DND-41 (cell line): ENCODE measurements around the gene SERGEF.

ENCODE experiments used
- ATAC-seq: fragments of 200-7000 bp; cut with Tn5 transposase; 3 replicates; pipeline ENCODE4 v1.9.1; 2021; ENCODE audit warnings: low read depth; ENCODE audit not compliant: insufficient read depth
- DNase-seq: peaks from one replicate; pipeline ENCODE4 v3.0.0-alpha.2; 2020
- H2AFZ ChIP-seq: 2 replicates; pipeline ENCODE4 v1.6.0; 2012; ENCODE audit warnings: low read depth, low read length
- H3K27ac ChIP-seq: 2 replicates; pipeline ENCODE4 v1.5.1; 2012; ENCODE audit warnings: low read length, inconsistent platforms
- H3K27me3 ChIP-seq: fragments of 200-600 bp; sonication (generic); 2 replicates; pipeline ENCODE4 v1.6.0; 2012; ENCODE audit warnings: low read length, mild to moderate bottlenecking, inconsistent platforms; ENCODE audit not compliant: insufficient read depth, poor library complexity
- H3K36me3 ChIP-seq: 2 replicates; pipeline ENCODE4 v1.5.1; 2012; ENCODE audit warnings: low read length, inconsistent platforms; ENCODE audit not compliant: insufficient read depth
- H3K4me1 ChIP-seq: 2 replicates; pipeline ENCODE4 v1.5.1; 2012; ENCODE audit warnings: mild to moderate bottlenecking, low read length; ENCODE audit not compliant: insufficient read depth
- H3K4me2 ChIP-seq: 2 replicates; pipeline ENCODE4 v1.6.0; 2012; ENCODE audit warnings: mild to moderate bottlenecking, moderate library complexity, low read length, inconsistent platforms; ENCODE audit not compliant: insufficient read depth
- H3K4me3 ChIP-seq, 2 experiments: fragments of 200-600 bp in 1 of 2; shearing (Covaris generic) in 1 of 2; 2 replicates each; pipeline ENCODE4 v1.5.1; 2012 to 2016; ENCODE audit warnings: inconsistent platforms in 2 of 2, low read length in 2 of 2, mild to moderate bottlenecking in 2 of 2, low read depth in 1 of 2, moderate library complexity in 1 of 2
- H3K79me2 ChIP-seq: 2 replicates; pipeline ENCODE4 v1.6.0; 2012; ENCODE audit warnings: low read length, inconsistent platforms; ENCODE audit not compliant: insufficient read depth
- H3K9ac ChIP-seq: 2 replicates; pipeline ENCODE4 v1.6.0; 2012; ENCODE audit warnings: low read depth, mild to moderate bottlenecking, inconsistent platforms, low read length, moderate library complexity
- H3K9me3 ChIP-seq: 2 replicates; pipeline ENCODE4 v1.5.1; 2012; ENCODE audit warnings: low read length, moderate library complexity, mild to moderate bottlenecking, inconsistent platforms; ENCODE audit not compliant: insufficient read depth, severe bottlenecking
- H4K20me1 ChIP-seq: 2 replicates; pipeline ENCODE4 v1.6.0; 2012; ENCODE audit warnings: low read length; ENCODE audit not compliant: insufficient read depth
- EZH2 ChIP-seq: IDR thresholded peaks from 3 replicates; pipeline ENCODE4 v1.6.1; 2012; ENCODE audit warnings: borderline replicate concordance, low read depth, mild to moderate bottlenecking, moderate library complexity, low read length, inconsistent platforms; ENCODE audit not compliant: severe bottlenecking
- TF ChIP-seq, protein P1 (sequence below): IDR thresholded peaks from 2 replicates; pipeline ENCODE4 v1.5.1; 2012; ENCODE audit warnings: borderline replicate concordance, low read length, moderate library complexity, mild to moderate bottlenecking; ENCODE audit not compliant: poor library complexity, severe bottlenecking; ENCODE audit errors: extremely low read depth

The SERGEF gene

DNA sequence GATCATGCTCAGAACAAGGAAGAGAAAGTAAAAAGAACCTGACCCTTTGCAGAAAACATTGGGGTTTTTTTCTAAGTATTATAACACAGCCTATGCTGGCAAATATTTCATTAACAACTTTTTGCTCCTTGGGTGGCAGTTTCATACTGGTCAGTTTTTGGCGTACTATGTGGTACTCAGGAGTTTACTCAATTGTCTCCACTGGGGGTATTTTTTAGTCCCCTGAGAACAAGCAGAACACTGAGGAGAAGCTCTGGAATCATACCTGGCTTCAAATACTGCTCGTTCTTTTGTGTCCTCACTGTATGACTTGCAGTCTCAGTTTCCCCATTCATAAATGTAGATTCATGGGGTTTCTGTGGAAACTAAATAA lies 90.4 kb downstream of the SERGEF start:
- H2AFZ ChIP-seq = no peak overlapping the region
- 0 out of 2 replicates have a peak, but pooled peaks cover 3% of the 10 kb centered on the region for H4K20me1 ChIP-seq
- peaks cover 44% of the 10 kb centered on the region; the same call in 1 of the 2 replicates for H3K36me3 ChIP-seq
- no peaks in the 10 kb centered on the region for H3K27me3 ChIP-seq
- no peaks in the 10 kb centered on the region for H3K4me1 ChIP-seq
- DNase-seq (no peak), ATAC-seq (no peak)
- no peaks in the 10 kb centered on the region for H3K79me2 ChIP-seq
- no peak overlapping the region for H3K9ac ChIP-seq
- H3K27ac ChIP-seq = no peak overlapping the region
- H3K4me3 ChIP-seq = no peak overlapping the region
- no peak overlapping the region for H3K4me2 ChIP-seq
- no peaks in the 10 kb centered on the region for H3K9me3 ChIP-seq
- no peak for TF ChIP-seq EZH2
- TF ChIP-seq, protein P1, sequence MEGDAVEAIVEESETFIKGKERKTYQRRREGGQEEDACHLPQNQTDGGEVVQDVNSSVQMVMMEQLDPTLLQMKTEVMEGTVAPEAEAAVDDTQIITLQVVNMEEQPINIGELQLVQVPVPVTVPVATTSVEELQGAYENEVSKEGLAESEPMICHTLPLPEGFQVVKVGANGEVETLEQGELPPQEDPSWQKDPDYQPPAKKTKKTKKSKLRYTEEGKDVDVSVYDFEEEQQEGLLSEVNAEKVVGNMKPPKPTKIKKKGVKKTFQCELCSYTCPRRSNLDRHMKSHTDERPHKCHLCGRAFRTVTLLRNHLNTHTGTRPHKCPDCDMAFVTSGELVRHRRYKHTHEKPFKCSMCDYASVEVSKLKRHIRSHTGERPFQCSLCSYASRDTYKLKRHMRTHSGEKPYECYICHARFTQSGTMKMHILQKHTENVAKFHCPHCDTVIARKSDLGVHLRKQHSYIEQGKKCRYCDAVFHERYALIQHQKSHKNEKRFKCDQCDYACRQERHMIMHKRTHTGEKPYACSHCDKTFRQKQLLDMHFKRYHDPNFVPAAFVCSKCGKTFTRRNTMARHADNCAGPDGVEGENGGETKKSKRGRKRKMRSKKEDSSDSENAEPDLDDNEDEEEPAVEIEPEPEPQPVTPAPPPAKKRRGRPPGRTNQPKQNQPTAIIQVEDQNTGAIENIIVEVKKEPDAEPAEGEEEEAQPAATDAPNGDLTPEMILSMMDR = no peak

DNA sequence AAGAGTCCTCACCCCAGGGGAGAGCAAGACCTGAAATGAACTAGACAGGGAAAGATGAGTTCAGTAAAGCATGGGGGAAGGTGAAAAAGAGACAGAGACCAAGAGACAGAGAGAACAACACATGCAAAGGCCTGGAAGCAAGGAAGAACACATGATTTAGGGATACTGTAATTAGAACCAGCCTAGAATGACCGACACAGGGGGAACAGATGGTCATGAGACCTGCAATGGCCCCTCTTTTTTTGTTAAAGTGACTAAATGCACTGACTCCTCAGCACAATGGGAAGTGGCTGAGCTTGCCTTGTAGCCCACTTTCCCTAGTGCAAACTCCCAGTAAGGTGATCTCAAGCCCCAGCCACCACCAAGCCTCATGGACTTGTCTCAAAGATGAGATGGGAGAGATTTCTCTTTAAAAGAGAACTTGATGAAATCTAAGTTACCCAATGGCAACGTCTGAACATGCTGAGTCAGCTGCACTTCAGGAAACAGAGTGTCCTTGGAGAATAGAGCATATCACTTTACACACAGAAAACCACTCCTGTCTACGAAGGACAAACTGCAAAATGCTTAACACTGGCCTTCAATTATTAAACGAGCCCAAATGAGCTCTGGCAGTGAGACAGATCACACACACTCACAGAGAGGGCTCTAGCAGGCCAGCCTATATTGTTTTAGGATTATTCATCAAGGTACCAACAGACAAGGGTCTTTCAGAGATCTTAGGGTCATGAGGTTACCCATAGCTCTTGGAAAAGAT lies 91.0 kb downstream of the SERGEF start:
- no peaks in the 10 kb centered on the region for H3K9me3 ChIP-seq
- no peak for TF ChIP-seq EZH2
- TF ChIP-seq, protein P1 = no peak
- H3K4me3 ChIP-seq = no peak overlapping the region
- H2AFZ ChIP-seq = no peak overlapping the region
- no peaks in the 10 kb centered on the region for H3K27me3 ChIP-seq
- no peaks in the 10 kb centered on the region for H3K79me2 ChIP-seq
- H4K20me1 ChIP-seq = 0 out of 2 replicates have a peak, but pooled peaks cover 3% of the 10 kb centered on the region
- H3K4me2 ChIP-seq = no peak overlapping the region
- H3K4me1 ChIP-seq = no peaks in the 10 kb centered on the region
- no peak for DNase-seq
- H3K9ac ChIP-seq = no peak overlapping the region
- peaks cover 39% of the 10 kb centered on the region; the same call in 1 of the 2 replicates for H3K36me3 ChIP-seq
- H3K27ac ChIP-seq = no peak overlapping the region
- no peak for ATAC-seq

DNA sequence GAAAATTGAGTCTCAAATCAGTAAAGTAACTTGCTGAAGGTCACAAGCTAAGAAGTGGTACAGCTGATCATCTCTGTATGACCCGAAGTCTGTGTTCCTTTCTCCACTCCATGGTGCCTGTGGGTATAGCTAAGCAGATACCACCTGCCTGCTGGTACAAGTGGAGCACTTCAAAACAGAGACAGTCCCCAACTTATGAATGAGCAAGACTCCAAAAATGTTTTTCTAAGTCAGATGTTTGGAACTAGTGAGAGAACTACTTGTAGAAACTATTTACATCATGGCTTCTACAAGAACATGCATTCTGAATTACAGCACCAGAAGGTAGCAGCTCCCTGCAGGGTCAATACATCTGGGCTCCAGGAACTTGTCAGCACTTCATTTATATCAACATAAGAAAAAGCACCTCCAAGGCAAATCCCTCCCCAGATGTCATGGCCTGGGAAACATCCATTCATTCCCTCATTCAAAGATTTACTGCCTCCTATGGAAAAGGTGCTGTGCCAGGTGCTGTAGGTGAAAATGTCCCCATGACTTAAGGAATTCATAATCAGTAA lies 94.7 kb downstream of the SERGEF start:
- no peaks in the 10 kb centered on the region for H3K9me3 ChIP-seq
- no peak for TF ChIP-seq EZH2
- TF ChIP-seq, protein P1 = no peak
- H3K27me3 ChIP-seq = no peaks in the 10 kb centered on the region
- no peak for DNase-seq
- no peak overlapping the region for H2AFZ ChIP-seq
- no peaks in the 10 kb centered on the region for H3K79me2 ChIP-seq
- H3K4me1 ChIP-seq = no peaks in the 10 kb centered on the region
- no peak overlapping the region for H3K27ac ChIP-seq
- H3K9ac ChIP-seq = no peak overlapping the region
- H4K20me1 ChIP-seq = 0 out of 2 replicates have a peak, but pooled peaks cover 3% of the 10 kb centered on the region
- peaks cover 26% of the 10 kb centered on the region; the same call in 1 of the 2 replicates for H3K36me3 ChIP-seq
- H3K4me3 ChIP-seq = no peak overlapping the region
- H3K4me2 ChIP-seq = no peak overlapping the region
- ATAC-seq = no peak
